OCI-LY3 (cell line): ENCODE results near the gene FOXN4.
A peak's percentile ranks its signal among the peaks of the same experiment; 100 is the strongest.

Source experiments
- H2AFZ ChIP-seq: fragments of 200-600, 300-600 bp; shearing (Covaris generic); 2 replicates; pipeline ENCODE4 v1.6.0; 2014; ENCODE audit warnings: antibody characterized with exemption, low read depth, low read length
- H3K27ac ChIP-seq: fragments of 200-600, 300-600 bp; sonication (generic); 2 replicates; pipeline ENCODE4 v1.5.1; 2014; ENCODE audit warnings: mild to moderate bottlenecking, low read length, moderate library complexity, mixed read lengths
- H3K27me3 ChIP-seq: fragments of 200-600, 300-600 bp; sonication (generic); 2 replicates; pipeline ENCODE4 v1.6.1; 2014; ENCODE audit warnings: low read depth, low read length, mixed read lengths
- H3K36me3 ChIP-seq: fragments of 200-600, 300-600 bp; sonication (generic); replicated peaks from 2 replicates; pipeline ENCODE3; 2014; ENCODE audit warnings: low read depth, low read length, mixed read lengths
- H3K4me1 ChIP-seq: fragments of 300-600, 200-600 bp; sonication (generic); 2 replicates; pipeline ENCODE4 v1.6.1; 2014; ENCODE audit warnings: low read length, mixed read lengths
- H3K4me2 ChIP-seq: fragments of 200-600, 300-600 bp; sonication (generic); 2 replicates; pipeline ENCODE4 v1.6.1; 2014; ENCODE audit warnings: low read length, mixed read lengths
- H3K4me3 ChIP-seq: fragments of 300-600, 200-600 bp; sonication (generic); 2 replicates; pipeline ENCODE4 v1.5.1; 2014; ENCODE audit warnings: antibody characterized with exemption, mild to moderate bottlenecking, low read length, moderate library complexity
- H3K79me2 ChIP-seq: fragments of 300-600, 200-600 bp; shearing (Covaris generic); 2 replicates; pipeline ENCODE4 v1.6.1; 2014; ENCODE audit warnings: mild to moderate bottlenecking, low read length, mixed read lengths
- H3K9ac ChIP-seq: fragments of 300-600, 200-600 bp; shearing (Covaris generic); 2 replicates; pipeline ENCODE4 v1.6.0; 2014; ENCODE audit warnings: mild to moderate bottlenecking, low read length, moderate library complexity
- H3K9me3 ChIP-seq: fragments of 200-600, 300-600 bp; shearing (Covaris generic); 2 replicates; pipeline ENCODE4 v1.6.1; 2014; ENCODE audit warnings: low read length, mixed read lengths; ENCODE audit not compliant: insufficient read depth
- H4K20me1 ChIP-seq: fragments of 200-600, 300-600 bp; sonication (generic); 2 replicates; pipeline ENCODE4 v1.6.1; 2016; ENCODE audit warnings: low read length, mixed read lengths; ENCODE audit not compliant: insufficient read depth
- CTCF ChIP-seq: fragments of 200-600, 300-600 bp; sonication (generic); IDR thresholded peaks from 2 replicates; pipeline ENCODE4 v1.5.1; 2014; ENCODE audit warnings: antibody characterized with exemption, low read length, low read depth
- EZH2phosphoT487 ChIP-seq: fragments of 200-600 bp; shearing (Covaris generic); IDR thresholded peaks from 2 replicates; pipeline ENCODE4 v1.6.1; 2018; ENCODE audit warnings: antibody characterized with exemption, mixed run types, low read depth

The FOXN4 gene

GRCh38 chr12:109310247-109311125 is 1.4 kb upstream of the FOXN4 start:
- H3K36me3 ChIP-seq, result no peaks in the 10 kb centered on the region
- TF ChIP-seq EZH2phosphoT487, result no peak
- TF ChIP-seq CTCF, result no peak
- no peaks in the 10 kb centered on the region for H3K4me1 ChIP-seq
- H3K27ac ChIP-seq, result no peak overlapping the region
- H3K9me3 ChIP-seq, result no peaks in the 10 kb centered on the region
- no peak overlapping the region for H3K9ac ChIP-seq
- H3K4me3 ChIP-seq, result peak overlapping the region; percentile 63
- H4K20me1 ChIP-seq, result no peaks in the 10 kb centered on the region
- peak overlapping the region; percentile 61 for H3K4me2 ChIP-seq
- peaks cover 29% of the 10 kb centered on the region for H3K27me3 ChIP-seq
- H3K79me2 ChIP-seq, result no peaks in the 10 kb centered on the region
- H2AFZ ChIP-seq, result no peak overlapping the region

GRCh38 chr12:109309381-109310246 is 530 bp upstream of the FOXN4 start:
- Histone ChIP-seq H2AFZ (no peak overlapping the region), H3K4me3 (peak overlapping the region; percentile 68), H3K9me3 (no peaks in the 10 kb centered on the region), H3K4me1 (no peaks in the 10 kb centered on the region), H3K79me2 (no peaks in the 10 kb centered on the region), H3K27me3 (peaks cover 35% of the 10 kb centered on the region), H3K27ac (no peak overlapping the region), H3K36me3 (no peaks in the 10 kb centered on the region), H3K4me2 (peak overlapping the region; percentile 61), H4K20me1 (no peaks in the 10 kb centered on the region), H3K9ac (no peak overlapping the region)
- no peak for TF ChIP-seq EZH2phosphoT487
- TF ChIP-seq CTCF, result no peak

GRCh38 chr12:109307051-109307450 is 2.0 kb downstream of the FOXN4 start:
- Histone ChIP-seq H3K27me3 (peaks cover 47% of the 10 kb centered on the region), H3K4me3 (no peak overlapping the region), H3K9ac (no peak overlapping the region), H3K9me3 (no peaks in the 10 kb centered on the region), H3K4me1 (no peaks in the 10 kb centered on the region), H2AFZ (no peak overlapping the region), H3K79me2 (no peaks in the 10 kb centered on the region), H3K36me3 (no peaks in the 10 kb centered on the region), H4K20me1 (no peaks in the 10 kb centered on the region), H3K4me2 (no peak overlapping the region), H3K27ac (no peak overlapping the region)
- TF ChIP-seq CTCF (no peak), EZH2phosphoT487 (no peak)

GRCh38 chr12:109305547-109305946 is 3.5 kb downstream of the FOXN4 start:
- H3K4me3 ChIP-seq, result no peak overlapping the region
- H3K27me3 ChIP-seq, result peaks cover 40% of the 10 kb centered on the region
- no peaks in the 10 kb centered on the region for H3K4me1 ChIP-seq
- H3K9me3 ChIP-seq, result no peaks in the 10 kb centered on the region
- no peaks in the 10 kb centered on the region for H4K20me1 ChIP-seq
- H3K36me3 ChIP-seq, result no peaks in the 10 kb centered on the region
- H3K27ac ChIP-seq, result no peak overlapping the region
- TF ChIP-seq EZH2phosphoT487 (no peak), CTCF (no peak)
- no peak overlapping the region for H3K9ac ChIP-seq
- H2AFZ ChIP-seq, result no peak overlapping the region
- H3K79me2 ChIP-seq, result no peaks in the 10 kb centered on the region
- H3K4me2 ChIP-seq, result no peak overlapping the region
